ENCODE measurements around the gene EXOC3L2. TPM values are rescaled to one million over a fixed set of nuclear protein-coding genes. Genes with fewer than 3 reads are reported as not detected.

Gene EXOC3L2
- total RNA-seq, 1 donor from 2014 or later, result not detected

DNA sequence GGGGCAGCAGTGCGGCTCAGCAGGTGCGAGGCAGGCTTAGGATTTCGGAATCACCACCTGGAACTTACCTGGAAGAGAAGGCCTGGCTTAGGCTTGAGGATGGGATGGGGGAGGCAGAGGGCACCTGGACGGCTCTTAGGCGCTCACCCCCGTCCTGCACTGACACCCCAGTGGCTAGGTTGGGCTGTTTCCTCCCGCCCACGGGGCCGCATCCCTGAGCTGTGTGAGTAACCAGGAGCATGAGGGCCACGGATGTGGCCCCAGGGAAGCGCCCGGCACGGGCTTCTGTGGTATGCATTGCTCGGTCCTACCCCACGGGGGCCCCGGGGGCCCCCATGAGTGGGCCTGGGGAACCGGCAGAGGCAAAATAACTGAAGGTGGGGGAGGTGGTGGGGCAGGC lies 82.1 kb downstream of the EXOC3L2 start:
- no peak overlapping the region for H3K4me3 Mint-ChIP-seq
- no peak for ATAC-seq (ENCODE audit: low read depth)
- CTCF ChIA-PET, result no interaction called here
- no peaks in the 10 kb centered on the region for H3K9me3 Mint-ChIP-seq
- H3K27ac Mint-ChIP-seq, result no peak overlapping the region
- peaks cover 17% of the 10 kb centered on the region for H3K4me1 Mint-ChIP-seq
- H3K27me3 Mint-ChIP-seq, result peaks cover 17% of the 10 kb centered on the region
- no peak for DNase-seq
- H3K36me3 Mint-ChIP-seq (ENCODE audit: low read depth), result no peaks in the 10 kb centered on the region
- intact Hi-C loops (cut with micrococcal nuclease), result no loop called here
- TF ChIP-seq, protein P1, sequence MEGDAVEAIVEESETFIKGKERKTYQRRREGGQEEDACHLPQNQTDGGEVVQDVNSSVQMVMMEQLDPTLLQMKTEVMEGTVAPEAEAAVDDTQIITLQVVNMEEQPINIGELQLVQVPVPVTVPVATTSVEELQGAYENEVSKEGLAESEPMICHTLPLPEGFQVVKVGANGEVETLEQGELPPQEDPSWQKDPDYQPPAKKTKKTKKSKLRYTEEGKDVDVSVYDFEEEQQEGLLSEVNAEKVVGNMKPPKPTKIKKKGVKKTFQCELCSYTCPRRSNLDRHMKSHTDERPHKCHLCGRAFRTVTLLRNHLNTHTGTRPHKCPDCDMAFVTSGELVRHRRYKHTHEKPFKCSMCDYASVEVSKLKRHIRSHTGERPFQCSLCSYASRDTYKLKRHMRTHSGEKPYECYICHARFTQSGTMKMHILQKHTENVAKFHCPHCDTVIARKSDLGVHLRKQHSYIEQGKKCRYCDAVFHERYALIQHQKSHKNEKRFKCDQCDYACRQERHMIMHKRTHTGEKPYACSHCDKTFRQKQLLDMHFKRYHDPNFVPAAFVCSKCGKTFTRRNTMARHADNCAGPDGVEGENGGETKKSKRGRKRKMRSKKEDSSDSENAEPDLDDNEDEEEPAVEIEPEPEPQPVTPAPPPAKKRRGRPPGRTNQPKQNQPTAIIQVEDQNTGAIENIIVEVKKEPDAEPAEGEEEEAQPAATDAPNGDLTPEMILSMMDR (IDR thresholded peaks at IDR 0.05), result no peak
- POLR2A ChIA-PET, result interaction anchor here (2.2 kb wide), 1 partner anchor 15 kb away, joined by 20 read pairs; the partner anchor contains the start of genes BLOC1S3 and TRAPPC6A

DNA sequence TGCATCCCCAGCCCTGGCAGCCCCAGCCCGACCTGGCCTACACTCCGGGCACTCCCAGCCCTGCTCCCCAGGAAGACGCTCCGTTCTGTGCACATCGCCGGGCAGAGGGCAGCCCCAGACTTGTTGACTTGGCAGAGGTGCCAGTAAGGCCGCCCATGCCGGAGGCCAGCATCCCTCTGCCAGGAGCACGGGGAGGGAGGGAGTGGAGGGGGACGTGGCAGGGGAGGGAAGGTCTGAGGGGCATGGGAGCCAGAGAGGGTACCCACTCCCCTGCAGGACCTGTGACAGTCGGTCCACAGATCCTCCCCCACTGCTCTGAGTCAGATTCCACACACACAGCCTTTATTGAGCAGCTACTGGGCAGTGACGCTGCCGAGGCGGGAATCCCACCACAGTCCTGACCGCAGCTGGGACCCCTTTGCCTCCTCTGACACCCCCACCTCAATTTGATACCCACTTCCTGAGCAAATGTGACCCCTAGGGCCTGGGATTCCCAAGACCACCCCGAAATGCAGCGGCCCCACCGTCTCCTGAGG lies 82.5 kb downstream of the EXOC3L2 start:
- POLR2A ChIA-PET, result no interaction called here
- TF ChIP-seq, protein P1 (IDR thresholded peaks at IDR 0.05), result no peak
- Mint-ChIP-seq H3K27ac (no peak overlapping the region), H3K4me1 (peaks cover 17% of the 10 kb centered on the region), H3K9me3 (no peaks in the 10 kb centered on the region), H3K36me3 (ENCODE audit: low read depth) (no peaks in the 10 kb centered on the region), H3K4me3 (no peak overlapping the region), H3K27me3 (peaks cover 21% of the 10 kb centered on the region)
- intact Hi-C loops (cut with micrococcal nuclease), result no loop called here
- no peak for ATAC-seq (ENCODE audit: low read depth)
- no peak for DNase-seq
- CTCF ChIA-PET, result no interaction called here

Other genes starting within 250 kb of the EXOC3L2 start
- 117 and 135 TPM in 2 replicates for gene RELB, start 243.9 kb downstream of the EXOC3L2 start, total RNA-seq
- gene CLASRP, start 206.4 kb downstream of the EXOC3L2 start, total RNA-seq, result 133 and 172 TPM in 2 replicates
- gene ZNF296, start 168.9 kb downstream of the EXOC3L2 start, total RNA-seq, result 27.8 and 28.0 TPM in 2 replicates
- 37.0 and 38.7 TPM in 2 replicates for gene GEMIN7, start 166.1 kb downstream of the EXOC3L2 start, total RNA-seq
- 18.8 and 27.2 TPM in 2 replicates for gene PPP1R37, start 152.2 kb downstream of the EXOC3L2 start, total RNA-seq
- gene NKPD1, start 84.4 kb downstream of the EXOC3L2 start, total RNA-seq, result 0.11 and 0.12 TPM in 2 replicates
- gene TRAPPC6A, start 67.2 kb downstream of the EXOC3L2 start, total RNA-seq, result 51.8 and 56.0 TPM in 2 replicates
- gene BLOC1S3, start 66.6 kb downstream of the EXOC3L2 start, total RNA-seq, result 15.6 and 16.5 TPM in 2 replicates
- 26.0 and 28.0 TPM in 2 replicates for gene MARK4, start 5.9 kb upstream of the EXOC3L2 start, total RNA-seq
- gene CKM, start 77.5 kb upstream of the EXOC3L2 start, total RNA-seq, result not detected in 2 replicates
- not detected in 2 replicates for gene KLC3, start 95.3 kb upstream of the EXOC3L2 start, total RNA-seq
- 29.8 and 31.5 TPM in 2 replicates for gene ERCC2, start 125.2 kb upstream of the EXOC3L2 start, total RNA-seq
- gene PPP1R13L, start 159.7 kb upstream of the EXOC3L2 start, total RNA-seq, result 4.0 and 5.1 TPM in 2 replicates
- 6.7 and 6.8 TPM in 2 replicates for gene POLR1G, start 161.2 kb upstream of the EXOC3L2 start, total RNA-seq
- gene ERCC1, start 178.5 kb upstream of the EXOC3L2 start, total RNA-seq, result 69.2 and 71.6 TPM in 2 replicates
- gene FOSB, start 222.6 kb upstream of the EXOC3L2 start, total RNA-seq, result 16.8 and 20.4 TPM in 2 replicates

Data from activated B cell treated with CpG ODN at 0.5 μM for 24 hours (primary cell).